GM20431 (cell line): ENCODE measurements around the gene SAMD1.

Source experiments
- in situ Hi-C: fragments of 300-500 bp; cut with MseI, MboI; formaldehyde crosslinking; loops from one replicate; pipeline ENCODE4 v1.15.0; 2020; ENCODE audit warnings: low sequenced_read_pairs; ENCODE audit not compliant: unreplicated experiment

SAMD1 gene

GRCh38 chr19:14114439-14114838, 23.9 kb upstream of the SAMD1 start:
- in situ Hi-C loops, result no loop called here

- in situ Hi-C loops, result no loop called here
These were observed 23.3 kb upstream of the SAMD1 start for GRCh38 chr19:14113762-14114414.

DNA sequence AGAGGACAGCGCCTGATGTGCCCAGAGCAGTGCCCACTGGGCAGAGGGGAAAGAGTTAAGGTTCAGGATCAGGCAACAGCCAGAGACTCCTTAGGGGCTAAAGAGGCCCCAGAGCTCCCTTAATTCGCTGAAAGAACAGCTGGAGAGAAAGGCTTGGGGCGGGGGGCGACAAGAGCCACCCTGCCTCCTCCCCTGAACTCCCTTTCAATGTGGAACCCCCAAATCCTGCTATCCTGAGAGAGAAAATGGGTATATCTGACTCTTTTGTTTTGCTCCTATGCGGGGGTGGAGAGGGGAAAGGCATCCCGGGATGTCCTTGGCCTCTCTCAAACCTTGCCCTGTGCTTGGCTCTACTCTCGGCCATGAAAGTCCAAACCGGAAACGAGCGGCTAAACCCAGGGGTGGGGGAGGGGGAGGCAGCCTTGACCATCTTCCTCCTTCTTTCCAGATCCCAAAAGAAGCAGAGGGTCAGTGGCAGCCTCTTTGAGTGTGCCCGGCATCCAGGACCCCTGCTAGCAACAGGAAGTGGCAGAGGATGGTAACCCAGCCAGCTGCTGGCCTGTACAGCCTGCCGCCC, 22.3 kb upstream of the SAMD1 start:
- in situ Hi-C loops, result no loop called here

- in situ Hi-C loops, result no loop called here
These were observed 21.7 kb upstream of the SAMD1 start for GRCh38 chr19:14112051-14112808.

- in situ Hi-C loops, result no loop called here
These were observed 20.9 kb upstream of the SAMD1 start for GRCh38 chr19:14111486-14111885.

DNA sequence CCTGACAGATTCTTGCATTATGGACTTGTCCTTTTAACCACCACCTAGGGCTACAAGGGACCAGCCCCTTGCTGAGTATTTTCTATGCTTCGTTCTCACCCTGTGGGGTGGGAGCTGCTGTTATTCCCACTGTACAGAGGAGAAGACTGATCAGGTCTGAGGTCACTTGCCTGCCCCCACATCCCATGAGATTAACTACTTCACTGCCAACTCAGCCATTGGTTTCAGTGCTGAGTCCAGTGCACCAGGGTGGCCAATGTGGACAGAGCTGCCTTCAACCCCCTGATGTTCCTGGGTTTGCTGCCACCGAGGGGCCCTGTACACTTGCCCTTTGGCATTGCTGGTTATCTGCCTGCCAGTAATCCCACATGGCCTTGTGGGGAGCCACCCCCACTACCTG, 20.1 kb upstream of the SAMD1 start:
- in situ Hi-C loops, result no loop called here

GRCh38 chr19:14107581-14108461, 17.3 kb upstream of the SAMD1 start:
- in situ Hi-C loops, result no loop called here

GRCh38 chr19:14106840-14107239, 16.3 kb upstream of the SAMD1 start:
- in situ Hi-C loops, result no loop called here

DNA sequence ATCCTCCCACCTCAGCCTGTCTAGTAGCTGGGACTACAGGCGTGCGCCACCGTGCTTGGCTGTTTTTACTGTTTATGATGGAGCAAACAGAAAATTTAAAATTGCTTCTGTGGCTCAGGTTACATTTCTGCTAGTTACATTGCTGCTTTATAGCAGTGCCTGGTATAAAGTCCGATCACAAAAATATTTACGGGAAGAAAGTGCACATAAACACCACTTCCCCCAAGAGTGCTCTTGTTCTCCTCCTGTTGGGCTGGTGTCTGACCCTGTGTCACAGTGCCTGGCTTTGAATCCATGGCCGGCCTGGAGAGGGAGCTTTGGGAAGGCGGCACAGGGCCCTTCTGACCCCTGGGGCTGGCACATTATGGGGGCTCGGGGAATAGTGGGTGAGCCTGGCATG, 15.1 kb upstream of the SAMD1 start:
- in situ Hi-C loops, result no loop called here

- in situ Hi-C loops, result no loop called here
These were observed 12.8 kb upstream of the SAMD1 start for GRCh38 chr19:14103310-14103709.

- in situ Hi-C loops, result no loop called here
These were observed 12.2 kb upstream of the SAMD1 start for GRCh38 chr19:14102756-14103155.

- in situ Hi-C loops, result no loop called here
These were observed 11.6 kb upstream of the SAMD1 start for GRCh38 chr19:14102102-14102696.

DNA sequence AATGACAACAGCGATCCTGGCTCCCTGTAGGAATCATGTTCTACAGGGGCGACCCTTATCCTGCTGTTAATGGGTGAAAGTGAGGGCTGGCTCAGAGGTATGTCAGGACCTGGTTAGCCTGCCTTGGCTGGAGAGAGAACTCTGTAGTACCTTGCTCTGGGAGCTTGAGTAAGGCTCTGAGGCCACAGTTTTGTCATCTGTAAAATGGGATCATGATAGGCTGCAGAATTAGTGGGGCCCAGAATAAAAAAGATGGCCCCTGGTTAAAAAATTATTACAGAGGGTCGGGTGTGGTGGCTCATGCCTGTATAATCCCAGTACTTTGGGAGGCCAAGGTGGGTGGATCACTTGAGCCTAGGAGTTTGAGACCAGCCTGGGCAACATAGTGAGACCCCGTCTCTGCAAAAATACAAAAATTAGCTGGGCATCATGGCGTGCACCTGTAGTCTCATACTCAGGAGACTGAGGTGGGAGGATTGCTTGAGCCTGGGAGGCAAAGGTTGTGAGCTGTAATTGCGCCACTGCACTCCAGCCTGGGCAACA, 10.5 kb upstream of the SAMD1 start:
- in situ Hi-C loops, result no loop called here

DNA sequence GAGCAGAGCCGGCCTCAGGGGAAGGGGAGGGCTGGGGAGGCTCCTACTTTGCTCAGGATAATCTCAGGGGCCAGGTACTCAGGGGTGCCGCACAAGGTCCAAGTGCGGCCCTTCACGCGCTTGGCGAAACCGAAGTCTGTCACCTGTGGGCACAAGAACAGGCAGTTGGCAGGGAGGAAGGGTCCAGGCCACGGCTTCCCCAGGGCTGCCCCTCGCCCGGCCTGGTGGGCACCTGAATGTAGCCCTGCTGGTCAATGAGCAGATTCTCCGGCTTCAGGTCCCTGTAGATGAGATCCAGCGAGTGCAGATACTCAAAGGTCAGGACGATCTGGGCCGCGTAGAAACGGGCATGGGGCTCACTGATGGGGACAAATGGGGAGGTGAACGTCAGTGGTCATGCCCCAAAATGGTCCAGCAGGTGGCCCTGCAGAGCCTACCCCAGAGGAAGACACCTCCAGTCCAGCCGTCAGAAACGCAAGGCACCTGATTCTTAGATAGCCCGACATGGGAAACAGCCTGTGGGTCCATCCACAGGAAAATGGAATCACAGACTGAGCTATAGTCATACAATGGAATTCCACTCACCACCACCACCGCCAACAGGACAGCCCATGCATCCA, 7.1 kb upstream of the SAMD1 start:
- in situ Hi-C loops, result no loop called here

- in situ Hi-C loops, result no loop called here
These were observed 5.9 kb upstream of the SAMD1 start for GRCh38 chr19:14096272-14096992.

DNA sequence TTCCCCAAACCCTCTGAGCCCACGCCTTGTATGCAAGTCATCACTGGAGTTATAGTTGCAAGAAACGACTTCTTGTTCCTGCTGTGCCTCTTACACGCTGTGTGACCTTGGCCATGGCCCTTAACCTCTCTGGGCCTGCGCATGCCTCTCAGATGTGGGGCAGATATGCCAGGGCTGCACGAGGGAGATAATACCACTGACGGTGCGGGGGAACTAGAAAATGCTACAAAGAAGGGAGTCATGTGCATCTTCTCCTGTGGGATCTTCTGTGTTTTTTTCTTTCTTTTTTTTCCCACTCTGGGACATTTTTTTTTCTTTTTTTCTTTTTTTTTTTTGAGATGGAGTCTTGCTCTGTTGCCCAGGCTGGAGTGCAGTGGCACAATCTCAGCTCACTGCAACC, 4.3 kb upstream of the SAMD1 start:
- in situ Hi-C loops, result no loop called here

- in situ Hi-C loops, result no loop called here
These were observed 2.7 kb upstream of the SAMD1 start for GRCh38 chr19:14093117-14093823.

DNA sequence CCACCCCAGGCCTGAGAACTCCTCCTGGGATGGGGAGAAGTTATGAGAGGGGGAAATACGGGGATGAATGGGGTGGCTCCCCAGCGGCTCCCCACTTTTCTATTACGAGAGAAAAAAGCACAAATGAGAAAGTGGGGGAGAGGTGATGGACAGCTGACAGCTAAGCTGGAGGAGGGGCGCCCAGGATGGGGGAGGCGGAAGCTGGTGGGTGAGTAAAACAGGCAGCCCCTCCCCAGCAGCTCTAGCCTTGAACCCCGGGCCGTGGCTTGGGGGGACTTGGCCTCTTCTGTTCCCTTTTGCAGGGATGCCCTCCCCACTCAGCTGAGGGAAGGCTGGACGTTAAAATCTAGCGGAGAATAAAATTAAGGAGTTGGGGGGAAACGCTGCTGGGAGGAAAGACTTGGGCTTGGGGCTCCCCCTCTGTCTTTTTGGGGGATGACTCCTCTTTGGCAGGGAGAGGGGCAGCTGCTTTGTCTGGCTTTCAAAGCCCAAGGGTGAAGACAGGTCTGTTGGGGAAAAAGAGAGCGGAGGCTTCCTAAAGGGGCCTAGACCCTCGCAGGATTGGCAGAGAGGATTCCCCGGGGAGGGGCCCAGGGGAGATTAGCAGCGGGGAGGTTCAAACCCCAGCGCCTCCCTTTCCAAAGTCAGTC, 1.4 kb upstream of the SAMD1 start:
- in situ Hi-C loops, result no loop called here
